Neural progenitor cell (in vitro differentiated cells): ENCODE measurements around the gene PBLD. TPM values are rescaled to one million over a fixed set of nuclear protein-coding genes. Genes with fewer than 3 reads are reported as not detected.

Experiments used
- DNase-seq: peaks from one replicate; pipeline ENCODE4 v3.0.0-alpha.2; 2016; ENCODE audit warnings: low spot score
- H2AFZ ChIP-seq: fragments of 200-600 bp; sonication (generic); replicated peaks from 2 replicates; pipeline ENCODE4 v1.6.1; 2016; ENCODE audit warnings: antibody characterized with exemption
- H3F3A ChIP-seq: fragments of 200-600 bp; sonication (generic); 2 replicates; pipeline ENCODE4 v1.6.1; 2016; ENCODE audit warnings: antibody characterized with exemption, low read depth
- H3K27ac ChIP-seq: fragments of 200-600 bp; sonication (generic); 2 replicates; pipeline ENCODE4 v1.5.1; 2016; ENCODE audit warnings: mild to moderate bottlenecking
- H3K27me3 ChIP-seq: fragments of 200-600 bp; sonication (generic); 2 replicates; pipeline ENCODE4 v1.6.1; 2016; ENCODE audit warnings: mild to moderate bottlenecking, moderate library complexity
- H3K36me3 ChIP-seq: fragments of 200-600 bp; sonication (generic); 2 replicates; pipeline ENCODE4 v1.5.1; 2016
- H3K4me1 ChIP-seq: fragments of 200-600 bp; sonication (generic); 2 replicates; pipeline ENCODE4 v1.6.1; 2016; ENCODE audit warnings: mixed run types
- H3K4me2 ChIP-seq: fragments of 200-600 bp; sonication (generic); 2 replicates; pipeline ENCODE4 v1.6.1; 2016
- H3K4me3 ChIP-seq: fragments of 200-600 bp; sonication (generic); 2 replicates; pipeline ENCODE4 v1.5.1; 2016
- H3K79me2 ChIP-seq: fragments of 200-600 bp; sonication (generic); 2 replicates; pipeline ENCODE4 v1.6.1; 2016; ENCODE audit warnings: low read depth
- H3K9ac ChIP-seq: fragments of 200-600 bp; sonication (generic); 2 replicates; pipeline ENCODE4 v1.6.1; 2016
- H3K9me3 ChIP-seq: fragments of 200-600 bp; sonication (generic); 2 replicates; pipeline ENCODE4 v1.5.1; 2016; ENCODE audit warnings: low read depth
- H4K20me1 ChIP-seq: fragments of 200-600 bp; sonication (generic); 2 replicates; pipeline ENCODE4 v1.6.1; 2016; ENCODE audit warnings: low read depth
- H3K27ac Mint-ChIP-seq: 3 replicates; pipeline ENCODE4 v1.8.0; 2021; ENCODE audit warnings: mixed read lengths
- H3K27me3 Mint-ChIP-seq: 2 replicates; pipeline ENCODE4 v1.8.0; 2022; ENCODE audit warnings: low read depth, mild to moderate bottlenecking, inconsistent platforms, moderate library complexity, mixed read lengths; ENCODE audit not compliant: insufficient read depth
- H3K36me3 Mint-ChIP-seq: 3 replicates; pipeline ENCODE4 v1.8.0; 2021; ENCODE audit warnings: mixed read lengths
- H3K4me1 Mint-ChIP-seq: 3 replicates; pipeline ENCODE4 v1.8.0; 2021; ENCODE audit warnings: mixed read lengths
- H3K4me3 Mint-ChIP-seq: 3 replicates; pipeline ENCODE4 v1.8.0; 2021; ENCODE audit warnings: mild to moderate bottlenecking, moderate library complexity, mixed read lengths
- H3K9me3 Mint-ChIP-seq: 3 replicates; pipeline ENCODE4 v1.8.0; 2020; ENCODE audit warnings: mixed read lengths
- EZH2 ChIP-seq: fragments of 200-600 bp; sonication (generic); IDR thresholded peaks from 2 replicates; pipeline ENCODE4 v1.6.1; 2017; ENCODE audit warnings: antibody characterized with exemption, mild to moderate bottlenecking, moderate library complexity
- EZH2phosphoT487 ChIP-seq: fragments of 200-600 bp; sonication (generic); IDR thresholded peaks from 2 replicates; pipeline ENCODE4 v1.6.1; 2017; ENCODE audit warnings: antibody characterized with exemption
- total RNA-seq: library from RNA; depleted of rRNA; stranded (reverse); fragments of >200 nt; gene quantifications from 2 replicates; pipeline ENCODE4 v1.2.3, GENCODE V29; 2015; ENCODE audit warnings: low replicate concordance
- TF ChIP-seq, protein P1 (sequence below): fragments of 200-600 bp; sonication (generic); IDR thresholded peaks from 2 replicates; pipeline ENCODE4 v1.5.1; 2017; ENCODE audit warnings: antibody characterized with exemption, mild to moderate bottlenecking

The PBLD gene
- total RNA-seq, 1 donor from 2014 or later: 5.8 TPM

DNA sequence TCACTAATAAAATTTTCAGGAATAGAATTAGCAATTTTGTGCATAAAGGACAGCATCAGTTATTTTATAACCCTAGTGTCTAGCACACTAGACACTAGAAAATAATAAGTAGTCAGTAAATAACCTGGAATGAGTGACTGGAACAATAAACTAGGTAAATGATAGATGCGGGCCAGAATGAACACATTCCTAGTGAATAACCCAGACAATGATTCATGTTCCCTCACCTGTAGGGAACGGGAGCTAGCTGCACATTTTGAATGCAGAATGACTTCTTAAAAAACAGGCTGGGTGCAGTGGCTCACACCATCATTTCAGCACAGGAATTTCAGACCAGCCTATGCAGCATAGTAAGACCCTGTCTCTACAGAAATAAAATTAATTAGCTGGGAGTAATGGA is 97.6 kb downstream of the PBLD start:
- Mint-ChIP-seq H3K36me3 (no peaks in the 10 kb centered on the region), H3K27ac (no peak overlapping the region), H3K4me1 (peaks cover 20% of the 10 kb centered on the region), H3K4me3 (no peak overlapping the region), H3K27me3 (peaks cover 7% of the 10 kb centered on the region), H3K9me3 (no peaks in the 10 kb centered on the region)
- no peak overlapping the region for H3K4me3 ChIP-seq
- H3K9me3 ChIP-seq: no peaks in the 10 kb centered on the region
- no peak overlapping the region for H3K9ac ChIP-seq
- H4K20me1 ChIP-seq: no peaks in the 10 kb centered on the region
- H2AFZ ChIP-seq: no peak overlapping the region
- no peaks in the 10 kb centered on the region for H3K79me2 ChIP-seq
- peaks cover 39% of the 10 kb centered on the region for H3K27me3 ChIP-seq
- no peak for DNase-seq
- no peaks in the 10 kb centered on the region for H3K36me3 ChIP-seq
- peaks cover 15% of the 10 kb centered on the region for H3K4me1 ChIP-seq
- H3K27ac ChIP-seq: no peak overlapping the region
- H3K4me2 ChIP-seq: no peak overlapping the region
- TF ChIP-seq EZH2 (no peak), EZH2phosphoT487 (no peak)
- TF ChIP-seq, protein P1, sequence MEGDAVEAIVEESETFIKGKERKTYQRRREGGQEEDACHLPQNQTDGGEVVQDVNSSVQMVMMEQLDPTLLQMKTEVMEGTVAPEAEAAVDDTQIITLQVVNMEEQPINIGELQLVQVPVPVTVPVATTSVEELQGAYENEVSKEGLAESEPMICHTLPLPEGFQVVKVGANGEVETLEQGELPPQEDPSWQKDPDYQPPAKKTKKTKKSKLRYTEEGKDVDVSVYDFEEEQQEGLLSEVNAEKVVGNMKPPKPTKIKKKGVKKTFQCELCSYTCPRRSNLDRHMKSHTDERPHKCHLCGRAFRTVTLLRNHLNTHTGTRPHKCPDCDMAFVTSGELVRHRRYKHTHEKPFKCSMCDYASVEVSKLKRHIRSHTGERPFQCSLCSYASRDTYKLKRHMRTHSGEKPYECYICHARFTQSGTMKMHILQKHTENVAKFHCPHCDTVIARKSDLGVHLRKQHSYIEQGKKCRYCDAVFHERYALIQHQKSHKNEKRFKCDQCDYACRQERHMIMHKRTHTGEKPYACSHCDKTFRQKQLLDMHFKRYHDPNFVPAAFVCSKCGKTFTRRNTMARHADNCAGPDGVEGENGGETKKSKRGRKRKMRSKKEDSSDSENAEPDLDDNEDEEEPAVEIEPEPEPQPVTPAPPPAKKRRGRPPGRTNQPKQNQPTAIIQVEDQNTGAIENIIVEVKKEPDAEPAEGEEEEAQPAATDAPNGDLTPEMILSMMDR: no peak
- peaks cover 18% of the 10 kb centered on the region for H3F3A ChIP-seq

DNA sequence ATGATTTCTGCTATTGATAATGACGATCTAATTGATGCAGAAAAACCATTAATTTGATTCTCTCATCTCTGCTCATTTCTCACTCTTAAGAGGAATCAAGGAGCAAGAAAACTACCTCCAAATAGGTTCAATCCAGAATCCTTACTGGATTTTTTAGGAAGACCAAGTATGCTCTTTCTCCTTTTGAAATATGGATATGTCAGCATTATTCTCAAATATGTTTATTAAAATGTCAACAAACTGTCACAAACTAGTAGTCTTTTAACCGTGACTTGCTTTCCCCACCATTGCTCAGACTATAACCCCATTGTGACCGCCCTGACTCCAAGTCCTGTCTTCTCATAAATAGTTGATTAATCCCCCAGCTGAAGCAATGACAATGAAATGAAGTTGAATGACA is 99.7 kb downstream of the PBLD start:
- H3K36me3 Mint-ChIP-seq: no peaks in the 10 kb centered on the region
- Histone ChIP-seq H2AFZ (no peak overlapping the region), H3K27ac (no peak overlapping the region), H3K27me3 (peaks cover 47% of the 10 kb centered on the region), H3K4me2 (no peak overlapping the region), H3K4me1 (peaks cover 9% of the 10 kb centered on the region), H3K79me2 (no peaks in the 10 kb centered on the region), H3K9me3 (no peaks in the 10 kb centered on the region), H3K9ac (no peak overlapping the region), H3K4me3 (no peak overlapping the region), H3K36me3 (no peaks in the 10 kb centered on the region), H3F3A (peaks cover 18% of the 10 kb centered on the region), H4K20me1 (no peaks in the 10 kb centered on the region)
- H3K9me3 Mint-ChIP-seq: no peaks in the 10 kb centered on the region
- TF ChIP-seq EZH2phosphoT487: no peak
- TF ChIP-seq EZH2: no peak
- TF ChIP-seq, protein P1: no peak
- no peak for DNase-seq
- no peak overlapping the region for H3K27ac Mint-ChIP-seq
- peaks cover 17% of the 10 kb centered on the region for H3K4me1 Mint-ChIP-seq
- H3K27me3 Mint-ChIP-seq: peaks cover 7% of the 10 kb centered on the region
- H3K4me3 Mint-ChIP-seq: no peak overlapping the region

Other genes starting within 250 kb of the PBLD start
- not detected in 2 replicates for gene MYPN, start 223.4 kb downstream of the PBLD start, total RNA-seq
- 0.93 TPM in 1 of 2 replicates, not detected in the other for gene ATOH7, start 100.8 kb downstream of the PBLD start, total RNA-seq
- 57.2 and 77.5 TPM in 2 replicates for gene HNRNPH3, start 864 bp downstream of the PBLD start, total RNA-seq
- gene RUFY2, start 74.3 kb upstream of the PBLD start, total RNA-seq: 28.4 and 45.2 TPM in 2 replicates
- 51.6 and 85.4 TPM in 2 replicates for gene DNA2, start 139.0 kb upstream of the PBLD start, total RNA-seq
- gene SLC25A16, start 194.6 kb upstream of the PBLD start, total RNA-seq: 6.5 and 7.7 TPM in 2 replicates
- gene TET1, start 227.4 kb upstream of the PBLD start, total RNA-seq: 47.9 and 67.3 TPM in 2 replicates